Measurements from ENCODE around the gene LCT.
"Not testable (repeated sequence)": the region's sequence is repeated elsewhere in the genome, so short reads cannot be mapped to it uniquely, and the experiment has no call there.

LCT gene

DNA sequence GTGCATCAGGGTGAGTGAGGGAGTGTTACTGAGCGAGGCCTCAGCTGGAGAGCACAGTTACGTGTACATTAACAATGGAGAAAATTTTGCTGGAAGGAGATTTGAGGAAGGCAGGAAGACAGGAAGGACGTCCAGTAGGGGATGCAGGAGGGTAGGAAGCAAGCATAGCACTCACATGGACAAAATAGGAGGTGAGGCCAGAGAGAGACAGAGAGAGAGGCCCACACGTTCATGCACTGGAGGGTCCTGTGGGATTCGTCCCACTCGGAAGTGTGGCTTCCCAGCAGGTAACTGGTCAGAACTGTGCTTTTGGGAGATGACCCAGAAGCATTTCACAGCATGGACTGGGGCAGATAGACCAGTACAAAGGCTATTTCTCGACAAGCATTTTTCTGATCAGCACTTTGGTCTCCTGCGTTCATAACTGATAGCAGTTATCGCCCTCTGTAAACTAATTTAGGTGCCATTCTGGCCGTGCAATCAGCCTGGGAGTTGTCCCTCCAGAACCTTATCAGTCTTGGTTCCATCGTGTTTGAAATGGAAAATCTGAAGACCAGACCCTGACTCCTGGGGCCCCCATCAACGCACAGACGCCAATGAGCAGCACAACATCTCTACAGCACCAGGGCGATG, 5.7 kb downstream of the LCT start:
- DNase-seq: no peak

DNA sequence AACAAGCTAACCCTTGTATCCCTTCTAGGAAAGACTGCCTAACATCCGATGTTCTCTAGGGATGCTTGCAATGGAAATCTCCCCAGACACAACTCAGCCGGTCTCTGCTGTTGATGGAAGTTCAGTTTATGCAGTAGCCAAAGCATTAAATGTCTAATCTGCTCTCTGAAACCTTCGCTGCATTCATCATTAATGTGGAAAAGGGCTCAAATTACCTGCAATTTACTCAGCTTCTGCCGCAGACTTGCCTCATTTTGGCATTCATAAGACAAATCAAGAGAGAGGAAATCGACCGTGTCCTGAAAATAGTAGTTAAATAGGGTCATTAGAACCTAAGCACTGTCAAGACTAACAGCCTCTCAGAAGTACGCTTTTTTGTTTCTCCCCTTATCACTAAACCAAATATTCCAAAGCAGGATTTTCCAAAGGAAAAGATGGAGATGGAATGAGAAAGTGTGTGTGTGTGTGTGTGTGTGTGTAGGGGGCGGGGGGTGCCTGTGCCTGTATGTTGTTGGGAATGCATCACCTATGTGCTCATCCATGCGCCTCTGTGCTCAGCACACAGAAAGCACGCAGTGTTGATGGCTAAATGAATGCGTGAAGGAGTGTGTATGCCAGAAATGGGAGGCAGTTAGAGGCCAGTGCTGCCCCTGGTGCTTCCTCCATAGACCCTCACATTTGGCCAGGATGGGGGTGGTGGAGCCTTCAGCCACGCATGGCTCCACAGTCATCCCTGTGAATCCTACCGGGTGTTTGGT, 7.4 kb downstream of the LCT start:
- DNase-seq: no peak

DNA sequence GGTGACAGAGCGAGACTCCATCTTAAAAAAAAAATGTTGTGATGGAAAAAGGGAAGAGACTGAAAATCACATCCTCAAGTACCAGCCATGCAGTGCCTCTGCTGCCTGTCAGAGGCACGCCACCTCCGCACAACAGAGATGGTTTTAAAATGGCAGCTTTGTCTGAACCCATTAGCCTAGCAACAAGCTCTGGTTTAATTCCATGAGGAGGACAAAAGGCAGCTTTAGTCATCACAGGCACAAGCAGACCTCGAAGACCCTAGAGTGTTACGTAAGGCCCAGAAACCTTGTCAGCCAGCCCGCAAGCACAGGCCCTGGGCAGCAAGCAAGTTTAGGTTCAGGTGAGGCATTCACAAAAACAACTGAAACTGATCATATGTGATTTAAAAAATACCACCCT, 10.4 kb downstream of the LCT start:
- DNase-seq: no peak

DNA sequence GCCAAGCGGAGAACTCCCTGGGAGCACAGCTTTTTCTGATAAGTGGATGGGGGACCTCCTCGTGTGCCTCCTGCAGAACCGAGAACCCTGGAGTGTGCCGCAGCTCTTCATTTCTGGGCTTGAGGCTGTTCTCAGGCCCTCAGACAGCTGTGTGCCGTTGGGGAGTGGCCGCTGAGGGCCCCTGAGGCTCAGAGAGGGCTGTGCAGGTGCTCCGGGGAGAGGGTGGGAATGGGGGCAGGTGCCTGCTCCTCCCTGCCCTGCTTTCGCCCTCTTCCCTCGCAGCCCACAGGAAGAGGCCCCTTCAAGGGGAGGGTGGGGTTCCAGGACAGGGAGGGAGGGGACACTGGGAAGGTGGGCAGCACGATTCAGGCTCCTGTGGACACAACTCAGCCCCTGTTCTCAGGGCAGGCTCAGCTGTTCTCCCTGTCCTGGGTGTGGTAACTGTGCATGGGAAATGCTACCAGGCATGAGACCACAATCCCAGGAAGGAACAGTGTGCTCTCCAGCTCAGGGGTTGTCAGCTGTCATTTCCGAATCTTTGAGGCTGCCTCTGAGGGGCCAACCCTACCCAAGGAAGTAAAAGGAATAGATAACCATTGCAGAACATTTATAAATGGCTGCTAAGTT, 11.3 kb downstream of the LCT start:
- DNase-seq: no peak

DNA sequence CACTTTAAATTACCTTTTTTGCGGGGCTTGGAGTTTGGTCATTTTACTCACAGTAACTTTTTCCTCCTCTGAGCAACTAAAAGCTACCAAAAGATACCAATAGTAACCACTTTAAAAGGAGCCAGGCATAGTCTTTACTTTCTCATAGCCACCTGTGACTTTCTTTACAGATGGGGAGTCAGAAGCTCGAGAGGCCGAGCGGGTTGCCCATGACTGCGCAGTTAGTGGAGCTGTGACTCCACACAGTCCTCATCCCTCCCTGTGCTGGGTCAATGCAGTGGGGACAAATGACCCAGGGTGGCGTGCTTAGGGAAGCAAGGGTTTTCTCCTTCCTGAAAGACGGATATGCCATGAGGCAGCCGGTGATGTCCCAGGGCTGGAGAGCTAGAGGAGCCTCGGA, 11.9 kb downstream of the LCT start:
- DNase-seq: no peak

DNA sequence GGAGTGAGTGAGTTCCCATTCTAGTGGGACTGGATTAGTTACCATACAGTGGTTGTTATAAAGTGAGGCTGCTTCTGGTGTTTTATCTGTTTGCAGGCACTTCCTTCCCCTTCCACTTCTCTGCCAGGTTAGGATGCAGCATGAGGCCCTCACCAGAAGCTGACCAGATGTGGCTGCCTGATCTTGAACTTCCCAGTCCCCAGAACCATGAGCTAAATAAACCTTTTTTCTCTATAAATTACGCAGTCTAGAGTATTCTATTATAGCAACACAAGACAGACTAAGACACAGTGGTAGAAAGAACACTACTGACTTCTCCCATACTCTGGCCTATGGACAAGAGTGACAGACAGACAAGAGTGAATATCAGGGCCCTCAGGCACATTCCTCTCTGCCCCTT, 14.1 kb downstream of the LCT start:
- DNase-seq: no peak

DNA sequence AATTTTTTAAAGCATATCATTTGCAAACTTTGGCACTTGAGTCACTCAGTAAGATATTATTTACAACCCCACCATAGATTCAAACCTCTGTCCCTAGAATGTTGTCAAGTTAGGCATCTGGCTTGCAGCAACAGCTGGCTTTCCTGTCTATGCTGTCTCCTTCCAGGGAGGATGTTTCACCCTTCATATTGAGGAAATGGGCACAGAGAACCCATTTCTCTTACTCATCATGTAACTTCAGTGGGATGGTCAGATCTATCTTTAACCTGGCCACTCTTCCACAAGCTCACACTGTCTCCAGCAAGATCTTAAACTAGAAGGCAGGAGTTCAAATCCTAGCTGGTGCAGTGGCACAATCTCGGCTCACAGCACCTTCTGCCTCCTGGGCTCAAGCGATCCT, 15.8 kb downstream of the LCT start:
- no peak for DNase-seq

DNA sequence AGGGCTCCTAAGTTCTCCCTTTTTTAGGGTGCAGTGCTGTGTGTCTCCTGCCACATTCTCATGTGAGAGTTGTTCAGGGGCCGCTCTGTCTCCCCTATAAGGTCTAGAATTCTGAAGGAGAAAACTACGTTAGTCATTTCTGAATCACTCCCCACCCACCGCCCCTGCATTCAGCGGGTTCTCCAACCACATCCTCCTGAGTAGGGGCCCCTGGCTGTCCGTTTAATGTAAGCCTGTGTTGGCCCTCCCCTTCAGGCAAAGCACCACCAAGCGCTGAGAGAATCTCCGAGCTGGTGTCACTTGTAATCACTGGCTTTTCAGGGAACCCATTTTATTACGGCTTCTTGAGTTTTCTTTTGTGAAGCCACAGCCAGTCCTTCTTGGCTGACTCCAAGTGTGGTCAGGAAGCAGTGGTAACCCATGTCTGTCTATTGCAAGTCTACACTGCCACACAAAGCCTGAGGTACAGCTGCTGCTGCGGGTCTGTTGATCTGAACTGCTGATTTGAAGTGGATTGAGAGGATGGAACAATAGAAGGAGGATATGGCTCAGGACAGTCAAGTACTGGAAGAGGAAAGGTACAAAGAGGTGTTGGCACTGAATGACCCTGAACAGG, 16.9 kb downstream of the LCT start:
- peak in 3 of 6 experiments; percentile 6 to 50 (median 36) for DNase-seq

DNA sequence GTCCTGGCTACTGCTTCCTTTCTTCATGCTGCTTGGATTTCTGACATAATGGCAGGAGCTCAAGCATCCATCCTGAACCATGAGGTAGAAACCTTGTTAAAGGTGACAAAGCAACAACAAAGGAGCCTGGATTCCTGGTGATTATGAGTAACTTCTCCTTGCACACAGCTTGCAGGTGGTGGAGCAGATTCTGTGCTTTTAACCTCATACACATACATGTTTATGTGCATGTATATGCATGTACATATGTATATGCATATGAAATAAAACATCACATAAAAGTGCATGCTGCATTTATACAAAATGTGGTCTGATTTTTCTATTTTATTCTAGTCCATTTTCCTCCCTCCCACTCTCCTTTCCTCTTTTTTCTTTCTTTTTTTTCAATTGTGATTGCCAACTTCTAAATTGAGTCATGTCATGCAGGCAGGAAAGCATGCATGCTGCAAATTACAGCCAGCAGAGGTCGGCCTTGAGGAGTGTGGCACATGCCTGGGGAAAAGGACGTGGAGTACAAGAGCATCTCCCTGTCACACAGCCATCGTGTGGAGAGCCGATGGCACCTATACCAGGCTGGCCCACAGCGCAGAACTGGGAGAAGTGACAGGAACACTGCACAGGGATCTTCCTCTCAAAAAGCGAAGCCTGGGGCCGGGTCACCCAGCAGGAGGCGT, 17.9 kb downstream of the LCT start:
- DNase-seq: no peak

DNA sequence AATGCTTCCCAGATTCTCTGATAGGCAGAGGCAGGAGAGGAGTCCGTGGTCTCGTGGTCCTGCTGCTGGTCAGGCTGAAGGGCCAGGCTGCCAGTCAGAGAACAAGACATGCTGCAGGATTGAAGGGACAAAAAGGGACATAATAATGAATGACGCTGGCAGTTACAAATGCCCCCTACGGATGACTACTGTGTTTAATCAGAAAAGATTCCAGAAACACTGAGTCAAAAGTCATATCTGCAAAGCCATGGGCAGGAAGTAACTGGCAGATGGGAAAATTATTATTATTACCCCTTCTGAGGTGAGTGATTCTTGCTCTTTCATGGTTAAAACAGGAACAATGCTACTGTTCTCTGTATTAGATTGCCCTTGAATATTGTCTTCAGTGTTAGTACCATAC, 19.0 kb downstream of the LCT start:
- DNase-seq: no peak

DNA sequence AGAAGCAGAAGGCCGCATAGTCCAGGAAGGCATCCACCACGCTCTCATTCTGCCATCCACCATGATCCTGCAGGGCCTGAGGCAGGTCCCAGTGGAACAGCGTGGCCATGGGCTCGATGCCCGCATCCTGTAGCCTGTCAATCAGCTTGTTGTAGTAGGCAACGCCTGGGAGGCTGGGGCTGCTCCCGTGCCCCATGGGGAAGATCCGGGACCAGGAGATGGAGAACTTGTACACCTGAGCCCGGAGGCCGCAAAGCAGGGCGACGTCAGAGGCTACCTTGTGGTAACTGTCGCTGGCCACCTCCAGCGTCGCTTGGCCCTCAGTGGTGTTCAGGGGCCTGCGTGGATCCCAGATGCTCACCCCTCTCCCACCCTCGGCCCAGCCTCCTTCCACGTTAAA, 19.5 kb downstream of the LCT start:
- no peak for DNase-seq

DNA sequence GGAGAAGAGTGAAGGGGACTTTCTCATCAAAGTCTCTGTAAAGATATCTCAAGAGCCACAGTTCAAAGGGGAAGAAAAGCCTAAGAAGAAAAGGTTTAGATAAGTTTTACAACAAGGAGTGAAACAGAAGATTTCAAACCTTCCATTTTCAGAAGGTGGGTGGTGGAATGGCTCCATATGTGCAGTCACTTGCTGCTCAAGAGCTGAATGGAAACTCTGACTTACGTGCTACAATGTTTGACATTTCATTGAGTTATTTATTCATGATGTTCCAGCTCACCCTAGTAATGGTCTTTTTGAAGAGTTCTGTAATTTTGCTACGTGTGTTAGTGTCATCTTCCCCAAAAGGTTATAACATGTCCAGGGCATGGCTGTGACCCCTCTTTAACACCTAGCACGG, 21.7 kb downstream of the LCT start:
- DNase-seq: no peak

DNA sequence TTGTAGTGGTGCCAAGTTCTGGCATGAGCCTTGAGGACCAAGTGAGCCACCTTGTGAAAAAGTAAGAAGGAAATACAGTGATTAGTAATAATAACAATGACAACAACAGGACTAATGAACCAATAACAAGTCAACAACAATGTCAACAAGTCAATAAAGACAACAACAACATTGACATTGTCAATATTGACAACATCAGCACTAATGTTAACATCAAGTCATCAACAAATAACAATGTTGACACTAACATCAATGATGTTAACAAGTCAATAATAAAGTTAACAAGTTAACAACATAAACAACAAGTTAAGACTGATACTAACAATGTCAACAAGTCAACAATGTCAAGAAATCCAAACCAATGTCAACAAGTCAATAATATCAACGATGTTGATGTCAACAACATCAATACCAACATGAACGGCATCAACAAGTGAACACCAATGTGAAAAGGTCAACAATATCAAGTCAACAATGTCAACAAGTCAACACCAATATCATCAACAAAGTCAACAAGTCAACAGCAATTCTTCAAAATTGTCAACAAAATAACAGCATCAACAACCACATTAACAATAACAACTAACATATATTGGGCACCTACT, 24.0 kb downstream of the LCT start:
- no peak for DNase-seq

DNA sequence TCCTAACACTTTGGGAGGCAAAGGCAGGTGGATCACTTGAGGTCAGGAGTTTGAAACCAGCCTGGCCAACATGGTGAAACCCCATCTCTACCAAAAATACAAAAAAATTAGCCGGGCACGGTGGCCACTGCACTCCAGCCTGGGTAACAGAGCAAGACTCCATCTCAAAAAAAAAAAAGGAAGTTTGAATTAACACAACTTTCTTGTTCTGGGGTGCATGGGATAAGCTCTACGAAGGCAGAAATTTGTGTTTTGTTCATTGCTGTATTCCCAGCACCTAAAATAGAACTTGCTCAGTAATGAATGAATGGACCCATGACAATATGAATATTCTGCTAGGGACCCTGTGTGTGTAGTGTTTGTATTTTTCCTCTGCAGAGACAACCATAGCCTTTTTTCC, 29.1 kb downstream of the LCT start:
- DNase-seq: not testable (repeated sequence)

DNA sequence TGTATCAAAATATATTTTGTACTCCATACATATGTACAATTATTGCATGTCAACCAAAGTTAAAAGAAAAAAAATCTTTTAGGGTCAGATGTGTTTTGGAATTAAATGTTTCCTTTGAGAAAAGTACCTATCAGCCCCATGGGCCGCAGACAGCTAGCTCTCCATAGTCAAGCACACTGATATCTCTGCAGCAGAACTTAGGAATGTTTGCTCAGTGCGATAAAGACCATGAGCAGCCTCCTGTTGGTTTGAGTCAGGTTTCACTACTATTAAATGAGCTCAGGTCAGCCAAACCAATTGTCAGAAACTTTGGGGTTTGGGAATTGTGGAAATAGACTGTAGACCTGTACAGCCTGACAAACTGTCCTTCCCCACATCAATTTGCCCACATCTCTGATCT, 33.7 kb downstream of the LCT start:
- DNase-seq: no peak

DNA sequence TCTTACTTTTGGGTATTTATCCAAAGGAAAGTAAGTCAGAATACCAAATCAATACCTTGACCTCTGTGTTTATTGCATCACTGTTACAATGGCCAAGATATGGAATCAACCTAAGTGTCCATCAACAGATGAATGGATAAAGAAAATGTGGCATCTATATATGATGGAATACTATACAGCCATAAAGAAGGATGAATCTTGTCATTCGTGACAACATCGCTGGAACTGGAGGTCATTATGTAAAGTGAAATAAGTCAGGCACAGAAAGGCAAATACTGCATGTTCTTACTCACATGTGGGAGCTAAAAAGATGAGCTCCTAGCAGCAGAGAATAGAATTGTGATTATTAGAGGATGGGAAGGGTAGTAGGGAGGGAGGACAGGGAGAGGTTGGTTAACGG, 34.6 kb downstream of the LCT start:
- DNase-seq: no peak

DNA sequence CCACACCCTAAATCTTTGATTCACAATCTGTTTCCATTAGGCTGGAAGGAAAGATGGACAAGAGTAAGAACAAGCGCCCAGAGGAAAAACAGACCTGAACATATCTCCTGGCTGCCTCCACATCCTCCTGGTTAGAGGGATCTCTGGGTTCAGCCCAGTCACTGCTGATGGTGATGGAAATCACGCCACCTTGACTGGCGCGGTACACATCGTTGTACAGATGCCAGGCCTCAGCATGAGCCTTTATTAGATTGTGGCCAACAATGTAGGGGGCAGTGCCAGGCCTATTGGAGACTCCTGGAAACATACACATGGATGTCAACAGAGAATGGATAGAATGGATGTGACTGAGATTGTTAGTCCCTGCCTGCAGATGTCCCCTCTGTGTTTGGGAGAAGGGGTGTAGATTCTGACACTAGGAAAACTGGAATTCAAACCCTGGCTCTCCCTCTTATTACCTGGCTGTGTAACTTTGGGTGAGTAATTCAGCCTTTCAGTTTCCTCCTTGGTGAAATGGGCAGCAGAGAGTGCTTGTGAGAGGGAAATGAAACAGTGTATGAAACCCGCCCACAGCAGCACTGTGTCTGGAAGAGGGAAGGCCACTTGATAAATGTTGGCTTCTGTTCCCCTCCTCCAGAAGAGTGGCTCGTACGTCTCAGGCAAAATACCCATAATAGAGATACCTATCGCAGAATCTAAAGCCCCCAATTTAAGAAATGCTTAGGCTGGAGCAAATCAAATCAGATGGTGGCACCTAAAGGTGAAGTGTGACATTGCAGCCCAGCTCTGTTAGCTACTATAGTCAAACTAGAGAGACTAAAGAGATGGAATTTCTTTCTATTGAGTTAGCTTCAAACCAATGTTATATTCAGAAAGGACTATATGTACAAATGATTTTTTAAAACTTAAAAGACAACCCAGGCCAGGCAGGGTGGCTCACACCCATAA, 36.2 kb downstream of the LCT start:
- no peak for DNase-seq

DNA sequence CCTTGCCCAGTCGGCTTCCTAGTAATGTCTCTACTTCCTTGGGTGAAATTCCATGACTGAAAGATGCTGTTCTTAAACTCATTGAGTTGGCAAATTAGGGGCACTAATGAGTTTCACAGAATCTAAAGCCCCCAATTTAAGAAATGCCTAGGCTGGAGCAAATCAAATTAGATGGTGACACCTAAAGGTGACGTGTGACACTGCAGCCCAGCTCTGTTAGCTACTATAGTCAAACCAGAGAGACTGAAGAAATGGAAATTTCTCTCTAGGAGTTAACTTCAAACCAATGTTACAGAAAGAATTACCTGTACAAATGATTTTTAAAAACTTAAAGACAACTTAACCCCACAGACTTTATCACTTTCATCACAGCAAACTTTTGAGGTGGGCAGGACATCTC, 37.2 kb downstream of the LCT start:
- no peak for DNase-seq

DNA sequence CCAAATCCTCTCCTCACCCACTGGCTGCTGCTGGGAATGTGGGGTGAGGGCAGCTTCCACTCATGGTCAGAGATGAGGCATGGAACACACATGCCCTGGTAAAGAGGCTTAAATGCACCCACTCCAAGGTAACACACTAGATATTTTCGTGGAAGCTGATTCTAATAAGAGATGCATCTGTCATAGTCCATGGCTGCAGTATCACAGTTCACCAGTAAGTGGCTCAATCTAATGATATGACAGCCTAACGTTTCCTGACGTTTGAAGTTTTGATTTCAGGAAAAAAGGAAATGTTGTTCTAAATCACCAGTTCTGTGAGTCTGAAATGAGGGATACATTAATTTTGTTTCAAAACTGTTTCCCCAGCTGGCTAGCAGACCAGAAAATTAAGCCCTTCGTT, 38.2 kb downstream of the LCT start:
- DNase-seq: no peak

DNA sequence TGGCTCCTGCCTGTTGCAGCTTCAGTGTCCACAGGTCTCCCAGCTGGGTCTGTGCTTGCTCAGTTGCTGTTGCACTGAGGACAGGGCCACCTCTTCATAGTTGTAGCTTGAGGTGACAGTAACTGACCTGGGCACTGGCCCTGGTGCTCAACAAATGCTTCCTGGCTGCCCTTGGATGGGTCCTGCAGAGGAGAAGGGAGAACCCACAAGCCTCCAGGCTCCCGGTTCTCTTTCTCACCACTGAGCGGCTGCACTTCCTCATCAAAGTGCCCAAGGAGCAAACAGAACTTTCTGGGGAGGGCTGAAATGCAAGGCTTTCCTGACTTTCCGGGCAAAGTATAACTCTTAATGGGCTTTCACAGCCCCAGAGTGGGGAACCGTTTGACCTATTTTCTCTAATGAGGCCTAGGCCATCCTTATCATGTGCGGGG, 38.7 kb downstream of the LCT start:
- DNase-seq: no peak

DNA sequence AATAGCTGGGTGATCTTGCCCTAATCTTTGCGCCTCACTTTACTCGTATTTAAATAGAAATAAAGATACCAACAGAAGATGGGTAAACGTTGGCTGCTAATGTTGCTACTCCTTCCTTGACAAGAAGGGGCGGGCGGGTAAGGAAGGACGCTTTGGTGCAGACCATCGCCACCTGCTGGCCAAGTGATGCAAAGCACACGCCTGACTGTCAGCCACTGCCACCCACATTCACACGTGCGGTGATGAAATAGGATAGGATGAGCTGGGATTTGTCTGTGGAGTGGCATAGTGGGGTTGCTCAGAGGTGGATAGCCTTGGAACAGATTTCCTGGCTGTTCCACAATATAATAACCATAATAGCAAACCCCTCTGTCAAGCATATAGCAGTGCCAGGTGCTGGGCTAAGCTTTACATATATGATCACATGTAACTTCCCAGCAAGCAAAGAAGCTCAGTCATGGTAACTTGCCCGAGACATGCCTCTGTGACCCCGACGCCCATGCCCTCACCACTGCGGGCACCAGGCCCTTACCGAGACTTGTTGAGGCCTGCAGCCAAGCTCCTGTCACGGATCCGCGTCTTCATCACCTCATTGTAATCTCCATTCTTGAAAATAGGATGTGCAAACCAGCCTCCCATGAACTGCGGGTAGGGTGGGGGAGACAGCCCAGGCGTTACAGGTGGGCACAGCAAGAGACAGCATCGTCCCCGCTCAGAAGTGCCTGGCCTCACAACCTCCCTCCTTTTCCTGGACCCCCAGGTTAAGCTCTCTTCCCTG, 39.3 kb downstream of the LCT start:
- peak; percentile 39 to 74 (median 53) for DNase-seq
